Measurements from ENCODE around the gene BBX. TPM values are rescaled to one million over a fixed set of nuclear protein-coding genes. Genes with fewer than 3 reads are reported as not detected.

BBX gene
- total RNA-seq, 1 experiment from 2014 or later, result 66.8 TPM

GRCh38 chr3:107664614-107665013, 141.9 kb downstream of the BBX start:
- Histone ChIP-seq H3K9ac (ENCODE audit: low read length) (no peak overlapping the region), H3K36me3 (ENCODE audit: low read depth, low read length) (no peaks in the 10 kb centered on the region), H3F3A (ENCODE audit: low read length, unreplicated experiment) (no peaks in the 10 kb centered on the region), H3K79me2 (ENCODE audit: low read length) (no peaks in the 10 kb centered on the region), H3K9me2 (replicated peaks; ENCODE audit: low read length) (no peaks in the 10 kb centered on the region), H3K27ac (ENCODE audit: low read length) (no peak overlapping the region), H3K9me3 (ENCODE audit: low read length) (no peaks in the 10 kb centered on the region), H3K4me3 (ENCODE audit: low read length) (no peak overlapping the region), H3K4me1 (ENCODE audit: insufficient read depth, low read length) (peaks cover 9% of the 10 kb centered on the region; the same call in 1 of the 2 replicates), H3K27me3 (ENCODE audit: low read length) (no peaks in the 10 kb centered on the region), H3K4me2 (ENCODE audit: low read length) (no peak overlapping the region), H2AFZ (ENCODE audit: low read length) (no peak overlapping the region), H4K20me1 (ENCODE audit: low read length) (no peaks in the 10 kb centered on the region)
- ChIA-PET POLR2A (ENCODE audit: unreplicated experiment) (no interaction called here), CTCF (interaction anchor here (0.8 kb wide), 1 partner anchor 21 kb away, joined by 5 read pairs; no protein-coding TSS in a partner anchor)
- BruUV-seq (replicated peaks), result no TSS peak
- TF ChIP-seq EZH2 (IDR thresholded peaks at IDR 0.05; ENCODE audit: low read length, unreplicated experiment) (no peak), CTCF (conservative IDR thresholded peaks at IDR 0.05; ENCODE audit: low read depth, low read length) (no peak), EZH2phosphoT487 (IDR thresholded peaks at IDR 0.05; ENCODE audit: borderline replicate concordance, low read length) (no peak)
- ATAC-seq (no peak), DNase-seq (no peak)
- intact Hi-C loops (cut with micrococcal nuclease), result loop anchor here (5.0 to 10.0 kb wide), 2 partner anchors 183 to 430 kb away; no protein-coding TSS in a partner anchor

GRCh38 chr3:107665351-107665750, 142.6 kb downstream of the BBX start:
- TF ChIP-seq EZH2phosphoT487 (IDR thresholded peaks at IDR 0.05; ENCODE audit: borderline replicate concordance, low read length) (no peak), EZH2 (IDR thresholded peaks at IDR 0.05; ENCODE audit: low read length, unreplicated experiment) (no peak), CTCF (conservative IDR thresholded peaks at IDR 0.05; ENCODE audit: low read depth, low read length) (no peak)
- no TSS peak for BruUV-seq (replicated peaks)
- Histone ChIP-seq H3K36me3 (ENCODE audit: low read depth, low read length) (no peaks in the 10 kb centered on the region), H2AFZ (ENCODE audit: low read length) (no peak overlapping the region), H3K4me1 (ENCODE audit: insufficient read depth, low read length) (peaks cover 9% of the 10 kb centered on the region; the same call in 1 of the 2 replicates), H3F3A (ENCODE audit: low read length, unreplicated experiment) (no peaks in the 10 kb centered on the region), H3K4me2 (ENCODE audit: low read length) (no peak overlapping the region), H3K4me3 (ENCODE audit: low read length) (no peak overlapping the region), H4K20me1 (ENCODE audit: low read length) (no peaks in the 10 kb centered on the region), H3K27me3 (ENCODE audit: low read length) (no peaks in the 10 kb centered on the region), H3K79me2 (ENCODE audit: low read length) (no peaks in the 10 kb centered on the region), H3K9ac (ENCODE audit: low read length) (no peak overlapping the region), H3K9me2 (replicated peaks; ENCODE audit: low read length) (no peaks in the 10 kb centered on the region), H3K27ac (ENCODE audit: low read length) (no peak overlapping the region), H3K9me3 (ENCODE audit: low read length) (no peaks in the 10 kb centered on the region)
- no peak for DNase-seq
- ATAC-seq, result no peak
- intact Hi-C loops (cut with micrococcal nuclease), result loop anchor here (10.0 kb wide), 1 partner anchor 431 kb away; no protein-coding TSS in a partner anchor
- POLR2A ChIA-PET (ENCODE audit: unreplicated experiment), result interaction anchor here (0.6 kb wide), 1 partner anchor 79 kb away, joined by 3 read pairs; no protein-coding TSS in a partner anchor
- CTCF ChIA-PET, result interaction anchor here (0.8 kb wide), 1 partner anchor 22 kb away, joined by 5 read pairs; no protein-coding TSS in a partner anchor

- no peak for DNase-seq
- Histone ChIP-seq H3K4me1 (ENCODE audit: insufficient read depth, low read length) (peaks cover 1% of the 10 kb centered on the region; the same call in 1 of the 2 replicates), H3K27me3 (ENCODE audit: low read length) (no peaks in the 10 kb centered on the region), H3K4me2 (ENCODE audit: low read length) (no peak overlapping the region), H4K20me1 (ENCODE audit: low read length) (no peaks in the 10 kb centered on the region), H3K9me3 (ENCODE audit: low read length) (no peaks in the 10 kb centered on the region), H3K9me2 (replicated peaks; ENCODE audit: low read length) (no peaks in the 10 kb centered on the region), H3K4me3 (ENCODE audit: low read length) (no peak overlapping the region), H3K27ac (ENCODE audit: low read length) (no peak overlapping the region), H3K9ac (ENCODE audit: low read length) (no peak overlapping the region), H3F3A (ENCODE audit: low read length, unreplicated experiment) (no peaks in the 10 kb centered on the region), H2AFZ (ENCODE audit: low read length) (no peak overlapping the region), H3K36me3 (ENCODE audit: low read depth, low read length) (no peaks in the 10 kb centered on the region), H3K79me2 (ENCODE audit: low read length) (no peaks in the 10 kb centered on the region)
- TF ChIP-seq EZH2 (IDR thresholded peaks at IDR 0.05; ENCODE audit: low read length, unreplicated experiment) (no peak), CTCF (conservative IDR thresholded peaks at IDR 0.05; ENCODE audit: low read depth, low read length) (no peak), EZH2phosphoT487 (IDR thresholded peaks at IDR 0.05; ENCODE audit: borderline replicate concordance, low read length) (no peak)
- POLR2A ChIA-PET (ENCODE audit: unreplicated experiment), result no interaction called here
- ATAC-seq, result no peak
- no TSS peak for BruUV-seq (replicated peaks)
- CTCF ChIA-PET, result no interaction called here
- intact Hi-C loops (cut with micrococcal nuclease), result loop anchor here (10.0 kb wide), 1 partner anchor 432 kb away; no protein-coding TSS in a partner anchor
Observed at GRCh38 chr3:107666853-107667252, 144.1 kb downstream of the BBX start.
